ENCODE results near the gene HERC6. TPM values are rescaled to one million over a fixed set of nuclear protein-coding genes. Genes with fewer than 3 reads are reported as not detected.
"Not testable (repeated sequence)": the region's sequence is repeated elsewhere in the genome, so short reads cannot be mapped to it uniquely, and the experiment has no call there.

HERC6 gene
- total RNA-seq, 1 donor from 2014 or later: 0.22 TPM

GRCh38 chr4:88359558-88359957 lies 19.1 kb upstream of the HERC6 start:
- Mint-ChIP-seq H3K27me3 (ENCODE audit: unreplicated experiment) (peaks cover 2% of the 10 kb centered on the region), H3K4me1 (ENCODE audit: low read depth, unreplicated experiment) (no peaks in the 10 kb centered on the region)
- no peak for TF ChIP-seq CTCF (IDR thresholded peaks at IDR 0.05; ENCODE audit: partially characterized antibody, unreplicated experiment)

GRCh38 chr4:88360256-88360655 lies 18.4 kb upstream of the HERC6 start:
- Mint-ChIP-seq H3K4me1 (ENCODE audit: low read depth, unreplicated experiment) (no peaks in the 10 kb centered on the region), H3K9me3 (ENCODE audit: unreplicated experiment) (peaks cover 3% of the 10 kb centered on the region), H3K4me3 (ENCODE audit: unreplicated experiment) (no peak overlapping the region), H3K27ac (ENCODE audit: unreplicated experiment) (no peak overlapping the region), H3K27me3 (ENCODE audit: unreplicated experiment) (peaks cover 2% of the 10 kb centered on the region), H3K36me3 (ENCODE audit: unreplicated experiment) (peaks cover 5% of the 10 kb centered on the region)
- DNase-seq: no peak
- TF ChIP-seq CTCF (IDR thresholded peaks at IDR 0.05; ENCODE audit: partially characterized antibody, unreplicated experiment): no peak

More at GRCh38 chr4:88359558-88359957, 19.1 kb upstream of the HERC6 start:
- H3K4me3 Mint-ChIP-seq (ENCODE audit: unreplicated experiment): no peak overlapping the region
- peaks cover 3% of the 10 kb centered on the region for H3K9me3 Mint-ChIP-seq (ENCODE audit: unreplicated experiment)
- no peak overlapping the region for H3K27ac Mint-ChIP-seq (ENCODE audit: unreplicated experiment)
- no peak for DNase-seq
- H3K36me3 Mint-ChIP-seq (ENCODE audit: unreplicated experiment): peaks cover 5% of the 10 kb centered on the region

- Mint-ChIP-seq H3K4me3 (ENCODE audit: unreplicated experiment) (no peak overlapping the region), H3K36me3 (ENCODE audit: unreplicated experiment) (peaks cover 5% of the 10 kb centered on the region), H3K4me1 (ENCODE audit: low read depth, unreplicated experiment) (no peaks in the 10 kb centered on the region), H3K27ac (ENCODE audit: unreplicated experiment) (no peak overlapping the region), H3K27me3 (ENCODE audit: unreplicated experiment) (no peaks in the 10 kb centered on the region), H3K9me3 (ENCODE audit: unreplicated experiment) (peaks cover 3% of the 10 kb centered on the region)
- TF ChIP-seq CTCF (IDR thresholded peaks at IDR 0.05; ENCODE audit: partially characterized antibody, unreplicated experiment): no peak
- DNase-seq: no peak
These were observed 17.9 kb upstream of the HERC6 start for GRCh38 chr4:88360791-88361190.

- DNase-seq: not testable (repeated sequence)
These were observed 17.4 kb upstream of the HERC6 start for GRCh38 chr4:88361217-88361773.

GRCh38 chr4:88366460-88366859 lies 12.2 kb upstream of the HERC6 start:
- TF ChIP-seq CTCF (IDR thresholded peaks at IDR 0.05; ENCODE audit: partially characterized antibody, unreplicated experiment): no peak
- no peaks in the 10 kb centered on the region for H3K4me1 Mint-ChIP-seq (ENCODE audit: low read depth, unreplicated experiment)
- peaks cover 2% of the 10 kb centered on the region for H3K9me3 Mint-ChIP-seq (ENCODE audit: unreplicated experiment)
- no peak overlapping the region for H3K4me3 Mint-ChIP-seq (ENCODE audit: unreplicated experiment)
- H3K27ac Mint-ChIP-seq (ENCODE audit: unreplicated experiment): no peak overlapping the region
- H3K27me3 Mint-ChIP-seq (ENCODE audit: unreplicated experiment): no peaks in the 10 kb centered on the region
- DNase-seq: no peak
- H3K36me3 Mint-ChIP-seq (ENCODE audit: unreplicated experiment): peaks cover 5% of the 10 kb centered on the region

More at GRCh38 chr4:88361217-88361773, 17.4 kb upstream of the HERC6 start:
- H3K4me3 Mint-ChIP-seq (ENCODE audit: unreplicated experiment); H3K9me3 Mint-ChIP-seq (ENCODE audit: unreplicated experiment); H3K27me3 Mint-ChIP-seq (ENCODE audit: unreplicated experiment); H3K36me3 Mint-ChIP-seq (ENCODE audit: unreplicated experiment); H3K27ac Mint-ChIP-seq (ENCODE audit: unreplicated experiment); H3K4me1 Mint-ChIP-seq (ENCODE audit: low read depth, unreplicated experiment): not testable (repeated sequence)
